NAMALWA (cell line): ENCODE measurements around the gene APOL2.
"Not testable (repeated sequence)": the region's sequence is repeated elsewhere in the genome, so short reads cannot be mapped to it uniquely, and the experiment has no call there.

ENCODE experiments used
- DNase-seq: peaks from one replicate; pipeline ENCODE4 v3.0.0-alpha.2; 2015; ENCODE audit warnings: low spot score

The APOL2 gene, protein sequence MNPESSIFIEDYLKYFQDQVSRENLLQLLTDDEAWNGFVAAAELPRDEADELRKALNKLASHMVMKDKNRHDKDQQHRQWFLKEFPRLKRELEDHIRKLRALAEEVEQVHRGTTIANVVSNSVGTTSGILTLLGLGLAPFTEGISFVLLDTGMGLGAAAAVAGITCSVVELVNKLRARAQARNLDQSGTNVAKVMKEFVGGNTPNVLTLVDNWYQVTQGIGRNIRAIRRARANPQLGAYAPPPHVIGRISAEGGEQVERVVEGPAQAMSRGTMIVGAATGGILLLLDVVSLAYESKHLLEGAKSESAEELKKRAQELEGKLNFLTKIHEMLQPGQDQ

DNA sequence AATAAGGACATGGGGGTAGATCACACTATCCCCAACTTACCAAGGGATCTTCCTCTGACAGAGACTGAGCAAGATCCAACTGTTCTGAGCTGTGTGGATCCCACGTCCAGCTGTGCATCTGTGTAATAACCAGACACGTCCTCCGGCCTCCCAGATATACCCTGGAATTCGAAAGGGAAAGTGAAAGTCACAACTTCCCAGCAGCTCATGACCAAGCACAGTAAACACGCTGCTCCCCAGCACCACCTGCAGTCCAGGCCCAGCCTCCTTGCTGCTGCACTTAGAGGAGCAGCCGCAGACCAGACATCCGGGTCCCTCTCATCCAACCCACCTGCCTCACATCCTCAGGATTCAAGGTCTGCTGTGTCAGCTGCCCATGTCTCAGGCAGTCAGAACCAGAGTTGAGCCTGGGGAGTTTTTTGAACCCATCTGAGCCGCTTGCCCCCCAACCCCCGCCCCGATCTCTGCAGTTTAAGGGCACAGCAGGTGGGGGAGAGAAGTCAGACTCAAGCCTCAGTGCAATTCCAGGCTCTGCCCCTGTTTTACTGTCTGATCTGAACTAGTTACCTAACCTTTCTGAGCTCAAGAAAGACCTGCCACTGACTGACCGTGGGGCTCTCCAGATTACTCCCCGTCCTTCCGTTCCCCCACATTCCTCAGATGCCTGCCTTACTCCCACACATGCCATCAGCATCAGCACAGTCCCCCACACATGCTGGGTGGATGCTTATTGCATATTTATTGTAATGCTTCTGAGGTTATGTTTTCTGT is at the start of gene APOL2:
Gene APOL2, minus strand, starts transcription at position 127 of the 771 bp plus-strand sequence. CDS start 6,365 bp downstream, outside the sequence.
- peak; percentile 94 for DNase-seq

DNA sequence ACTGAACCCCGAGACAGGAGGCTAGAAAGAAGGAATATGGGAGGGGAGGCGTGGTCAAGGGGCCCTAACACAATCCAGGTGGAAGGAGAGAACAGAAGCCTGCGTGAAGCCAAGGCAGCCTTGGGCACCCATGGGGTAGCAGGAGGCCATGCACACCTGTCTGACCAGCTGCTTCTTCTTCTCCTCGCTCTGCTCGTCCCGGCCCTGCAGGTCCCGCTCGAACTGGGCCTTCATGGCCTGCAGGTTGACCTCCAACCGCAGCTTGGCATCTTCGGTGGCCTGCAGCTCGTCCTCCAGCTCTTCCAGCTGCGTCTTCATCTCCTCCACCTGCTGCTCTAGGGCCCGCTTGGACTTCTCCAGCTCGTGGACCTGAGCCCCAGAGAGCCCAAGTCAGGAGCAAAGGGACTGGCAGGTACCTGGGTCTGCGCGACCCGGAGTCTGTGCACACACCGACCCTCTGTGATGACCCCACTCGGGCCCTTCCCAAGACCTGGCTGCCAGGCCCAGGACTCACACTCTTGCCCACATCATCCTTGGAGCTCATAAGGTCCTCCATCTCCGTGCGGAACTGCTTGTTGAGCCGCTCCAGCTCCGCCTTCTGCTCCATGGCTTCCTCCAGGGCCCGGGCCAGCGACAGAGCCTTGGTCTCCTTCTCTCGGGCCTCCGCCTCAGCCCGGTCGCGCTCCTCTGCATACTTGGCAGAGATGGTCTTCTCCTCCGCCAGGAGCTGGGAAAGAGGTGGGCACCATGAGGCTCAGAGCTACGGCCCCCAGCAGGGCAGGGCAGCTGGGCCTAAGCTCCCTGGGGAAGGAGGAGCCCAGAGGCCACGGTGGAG is 49.5 kb upstream of the APOL2 start:
- DNase-seq, result no peak

DNA sequence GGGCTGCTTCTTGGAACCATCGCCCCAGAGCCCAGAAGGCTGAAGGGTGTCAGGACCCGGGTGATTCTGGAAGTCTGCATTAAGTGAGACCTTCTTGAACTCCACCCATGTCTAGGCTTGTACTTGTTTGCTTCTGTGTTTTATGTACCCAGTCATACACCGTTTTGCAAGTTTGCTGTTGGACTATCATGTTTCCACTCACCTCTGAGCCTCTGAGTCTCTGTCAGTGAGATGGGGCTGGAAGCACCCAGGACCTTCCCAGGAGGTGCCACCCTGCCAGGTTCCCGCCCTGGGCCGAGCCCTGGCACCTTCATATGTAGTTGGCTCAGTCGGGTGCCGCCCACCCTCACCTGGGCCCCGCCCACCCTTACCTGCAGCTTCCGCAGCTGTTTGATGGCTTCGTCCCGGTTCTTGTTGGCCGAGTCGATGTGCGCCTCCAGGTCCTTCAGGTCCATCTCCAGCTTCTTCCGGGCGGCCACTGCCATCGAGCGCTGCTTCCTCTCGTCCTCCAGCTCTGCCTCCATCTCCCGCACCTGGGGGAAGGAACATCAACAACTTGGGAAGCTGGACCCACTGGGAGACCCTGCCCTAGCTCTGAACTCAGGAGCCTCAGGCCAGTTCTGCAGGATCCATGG is 48.7 kb upstream of the APOL2 start:
- DNase-seq, result no peak

DNA sequence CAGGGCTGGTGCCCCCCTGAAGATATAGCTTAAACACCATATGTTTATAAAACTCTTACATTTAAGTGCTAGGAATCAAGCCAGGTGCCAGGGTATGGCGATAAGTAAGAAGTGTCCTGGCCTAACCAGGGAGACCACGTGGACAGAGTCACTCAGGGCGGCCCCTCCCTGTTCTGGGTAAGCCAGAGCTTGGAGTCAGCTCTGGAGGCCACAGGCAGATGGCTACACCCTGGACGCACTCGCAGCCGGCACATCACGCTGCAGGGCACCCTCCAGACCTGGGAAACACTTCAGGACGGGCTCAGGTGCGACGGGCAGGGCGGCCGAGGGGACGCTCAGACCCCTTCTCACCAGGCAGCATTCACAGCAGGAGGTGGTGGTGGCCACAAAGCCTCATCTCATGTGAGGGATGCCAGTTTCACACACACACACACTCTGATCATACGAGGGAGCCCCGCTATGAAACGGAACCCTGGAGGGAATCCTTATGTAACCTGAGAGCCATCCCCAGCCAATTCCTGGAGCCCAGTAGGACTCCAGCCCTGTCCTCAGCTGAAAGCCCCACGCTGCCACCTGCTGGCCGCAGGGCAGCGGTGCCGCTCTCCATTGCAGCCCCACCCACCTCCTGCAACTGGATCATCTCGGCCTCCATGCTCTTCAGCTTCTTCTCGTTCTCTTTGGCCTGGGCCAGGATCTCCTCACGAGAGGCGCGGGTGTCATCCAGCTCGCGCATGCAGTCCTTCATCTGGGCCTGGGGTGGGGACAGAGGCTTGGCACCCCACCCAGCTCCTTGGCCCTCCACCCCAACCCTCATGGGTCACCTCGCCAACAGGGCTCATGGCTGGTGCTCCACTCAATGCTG is 47.0 kb upstream of the APOL2 start:
- DNase-seq, result peak; percentile 76

DNA sequence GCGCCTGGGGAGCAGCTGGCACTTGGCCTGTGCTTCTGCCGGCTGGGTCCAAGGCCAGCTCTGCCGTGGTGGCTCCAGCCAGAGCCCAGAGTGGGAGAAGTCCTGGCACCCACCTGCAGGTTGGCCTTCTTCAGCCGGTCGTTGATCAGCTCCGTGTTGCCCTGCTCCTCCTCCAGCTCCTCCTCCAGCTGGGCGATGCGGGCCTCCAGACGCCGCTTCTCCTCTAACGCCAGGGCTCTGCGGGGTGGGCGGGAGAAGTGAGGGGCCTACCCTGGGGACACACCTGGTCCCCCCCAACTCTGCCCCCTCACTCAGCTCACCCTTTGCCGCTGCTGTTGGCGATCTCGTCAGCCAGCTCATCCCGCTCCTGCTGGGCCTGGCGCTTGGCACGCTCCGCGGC is 46.2 kb upstream of the APOL2 start:
- DNase-seq, result no peak

DNA sequence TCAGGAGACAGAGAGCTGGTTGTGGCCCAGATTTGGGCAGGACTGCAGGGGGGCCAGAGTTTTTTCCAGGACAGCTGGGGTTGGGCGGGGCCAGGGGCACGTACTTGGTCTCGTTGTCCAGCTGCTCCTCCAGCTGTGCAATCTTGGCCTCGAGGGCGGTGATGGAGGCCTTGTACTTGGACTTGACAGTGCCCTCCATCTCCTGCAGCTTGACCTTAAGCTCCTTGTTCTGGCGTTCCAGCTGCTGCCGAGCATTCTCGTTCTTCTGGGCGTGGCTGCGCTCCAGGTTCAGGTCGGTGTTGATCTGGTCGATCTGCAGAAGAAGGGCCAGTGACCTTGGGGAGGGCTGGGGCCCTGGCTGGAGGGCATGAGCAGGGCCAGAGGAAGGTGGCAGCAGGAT is 45.7 kb upstream of the APOL2 start:
- DNase-seq, result no peak

DNA sequence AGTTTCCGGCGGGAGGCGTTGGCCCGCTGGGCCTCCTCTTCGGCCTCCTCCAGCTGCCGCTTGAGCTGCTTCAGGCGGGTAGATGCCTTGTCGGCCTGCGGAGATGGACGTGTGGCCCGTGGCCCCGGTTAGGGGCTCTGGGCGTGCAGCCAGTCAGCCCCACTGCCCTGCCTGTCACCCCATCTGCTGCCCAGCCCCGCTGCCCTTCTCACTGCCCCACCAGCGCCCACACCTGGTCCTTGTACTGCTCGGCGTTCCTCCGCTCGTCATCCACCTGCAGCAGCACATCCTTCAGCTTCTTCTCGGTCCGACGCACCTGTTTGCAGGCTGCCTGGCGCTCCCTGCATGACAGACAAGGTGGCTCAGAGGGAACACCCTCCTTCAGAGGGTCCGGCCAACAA is 44.8 kb upstream of the APOL2 start:
- DNase-seq, result no peak

DNA sequence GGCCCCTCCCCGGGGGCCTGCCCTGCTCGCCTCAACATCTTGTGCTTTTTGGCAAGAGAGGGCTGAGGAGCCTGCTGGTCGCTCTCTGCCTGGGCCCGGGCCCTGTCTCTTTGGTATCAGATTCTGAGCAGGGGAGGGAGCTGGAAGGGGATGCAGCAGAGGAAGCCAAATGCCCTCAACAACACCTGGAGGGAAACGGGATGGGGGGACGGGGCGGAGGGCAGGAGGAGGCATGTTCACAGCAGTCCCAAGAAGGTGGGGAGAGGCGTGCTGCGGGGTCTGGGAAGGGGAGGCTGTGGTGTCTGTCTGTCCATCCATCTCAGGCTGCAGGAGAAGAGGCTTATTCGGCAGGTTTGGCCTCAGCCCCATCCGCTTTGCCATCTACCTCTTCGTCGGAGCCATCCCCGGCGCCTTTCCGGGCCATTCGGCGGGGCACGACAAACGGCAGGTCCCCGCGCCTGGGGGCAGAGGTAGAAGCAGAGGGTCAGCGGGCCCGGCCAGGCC is 43.1 kb upstream of the APOL2 start:
- no peak for DNase-seq

DNA sequence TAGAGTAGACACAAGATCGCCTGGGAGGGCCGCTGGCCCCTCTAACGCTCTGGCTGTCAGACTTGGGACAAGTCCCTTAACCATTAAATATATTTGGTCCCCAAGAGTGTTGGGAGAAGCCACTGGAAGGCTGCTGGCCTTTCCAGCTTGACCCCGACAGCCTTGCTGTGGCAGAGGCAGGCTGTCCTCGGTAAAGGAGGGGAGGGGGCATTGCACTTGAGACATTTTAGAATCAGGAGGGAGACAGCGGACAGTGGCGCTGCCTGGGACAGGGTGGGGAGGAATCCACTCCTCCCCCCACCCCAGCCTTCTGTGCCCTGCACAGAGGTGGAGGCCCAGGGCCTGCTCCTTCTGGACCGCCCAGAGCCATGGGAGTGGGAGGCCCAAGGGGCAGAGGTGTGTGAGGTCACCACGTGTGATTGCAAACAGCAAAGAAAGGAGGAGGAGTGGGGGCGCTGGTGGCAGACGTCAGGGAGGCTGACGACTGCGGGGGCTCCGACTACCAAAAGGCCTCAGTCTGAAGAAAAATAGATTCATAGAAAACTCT is 42.5 kb upstream of the APOL2 start:
- DNase-seq, result no peak

DNA sequence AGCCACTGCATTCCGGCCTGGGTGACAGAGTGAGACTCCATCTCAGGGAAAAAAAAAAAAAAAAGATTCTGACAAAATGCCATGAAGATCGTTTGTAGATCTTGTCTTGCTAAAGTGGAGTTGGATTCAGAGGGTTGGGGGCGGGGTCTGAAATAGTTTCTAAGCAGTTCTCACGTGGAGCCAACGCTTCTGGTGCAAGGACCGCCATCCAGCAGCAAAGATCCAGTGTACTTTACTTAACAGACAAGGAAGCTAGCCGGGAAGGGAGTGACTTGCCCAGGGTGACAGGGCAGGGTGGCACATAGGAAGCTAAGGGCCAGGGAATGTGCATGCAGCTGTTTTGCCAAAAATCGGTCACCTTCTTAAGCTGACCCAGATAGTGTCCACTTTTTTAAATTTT is 41.1 kb upstream of the APOL2 start:
- DNase-seq, result no peak

DNA sequence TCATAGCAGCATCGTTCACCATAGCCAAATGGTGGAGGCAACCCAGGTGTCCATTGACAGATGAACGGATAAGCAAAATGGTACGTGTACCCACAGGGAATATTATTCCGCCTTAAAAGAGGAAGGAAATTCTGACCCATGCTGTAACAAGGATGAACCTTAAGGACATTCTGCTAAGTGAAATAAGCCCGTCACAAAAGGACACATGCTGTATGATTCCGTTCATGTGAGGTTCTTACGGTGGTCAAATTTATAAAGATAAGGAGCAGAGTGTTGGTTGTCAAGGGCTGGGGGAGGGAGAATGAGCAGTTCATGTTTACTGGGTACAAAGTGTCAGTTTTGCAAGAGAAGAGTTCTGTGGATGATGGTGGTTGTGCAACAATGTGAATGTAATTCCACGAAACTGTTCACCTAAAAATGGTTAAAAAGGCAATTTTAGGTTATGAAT is 39.9 kb upstream of the APOL2 start:
- DNase-seq, result no peak

DNA sequence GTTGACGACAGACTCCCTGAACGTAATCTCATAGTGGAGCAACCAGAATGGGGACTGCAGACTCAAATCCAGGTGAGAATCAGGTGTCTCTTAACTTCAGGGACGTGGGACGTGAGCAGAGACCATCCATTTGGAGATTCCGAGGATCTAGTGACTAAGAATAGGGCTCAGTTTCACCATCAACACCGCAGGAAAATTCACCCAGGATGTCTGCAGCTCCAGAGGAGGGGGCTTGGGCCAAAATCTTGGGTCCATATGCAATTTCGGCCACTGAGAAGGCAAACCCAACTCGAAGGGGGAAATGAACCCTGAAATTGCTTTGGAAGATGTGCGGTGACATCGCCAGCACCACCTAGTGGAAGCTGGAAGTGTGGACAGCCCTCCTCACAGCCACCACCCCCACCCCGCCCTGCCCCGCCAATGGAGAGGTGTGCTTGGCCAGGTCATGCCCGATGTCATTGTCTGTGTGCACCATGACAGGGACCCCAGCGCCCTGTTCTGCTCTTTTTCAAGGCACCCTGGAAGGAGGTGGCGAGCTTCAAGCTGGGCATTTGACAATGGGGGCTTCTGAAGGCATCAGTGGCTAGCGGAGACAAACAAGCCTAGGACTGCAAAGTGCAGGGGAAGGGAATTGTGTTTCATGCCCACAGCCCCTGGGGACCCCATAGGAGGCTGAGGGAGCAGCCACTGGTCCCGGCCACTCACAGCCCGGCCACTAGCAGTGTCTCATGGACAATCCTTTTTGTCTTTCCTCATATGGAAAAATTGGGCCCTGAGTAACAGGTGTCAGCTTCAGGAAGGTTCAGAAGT is 38.4 kb upstream of the APOL2 start:
- DNase-seq, result peak; percentile 82

DNA sequence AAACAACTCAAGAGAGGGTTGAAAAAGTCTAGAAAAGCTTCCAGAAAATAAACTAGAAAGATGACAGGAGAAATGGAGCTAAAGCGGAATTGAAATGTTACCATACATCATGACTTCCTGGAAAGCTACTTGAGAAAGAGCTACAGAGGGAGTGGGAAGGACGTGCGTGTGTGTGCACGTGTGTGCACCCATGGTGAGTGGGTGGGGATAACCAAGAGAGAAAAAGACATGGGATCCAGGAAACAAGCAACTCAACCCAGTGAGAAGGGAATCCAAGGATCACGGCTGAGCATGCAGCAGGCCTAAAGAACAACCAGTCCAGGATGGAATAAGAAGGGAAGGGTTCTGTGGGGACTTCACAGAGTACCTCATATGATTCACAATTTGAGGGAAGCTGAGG is 35.2 kb upstream of the APOL2 start:
- no peak for DNase-seq

DNA sequence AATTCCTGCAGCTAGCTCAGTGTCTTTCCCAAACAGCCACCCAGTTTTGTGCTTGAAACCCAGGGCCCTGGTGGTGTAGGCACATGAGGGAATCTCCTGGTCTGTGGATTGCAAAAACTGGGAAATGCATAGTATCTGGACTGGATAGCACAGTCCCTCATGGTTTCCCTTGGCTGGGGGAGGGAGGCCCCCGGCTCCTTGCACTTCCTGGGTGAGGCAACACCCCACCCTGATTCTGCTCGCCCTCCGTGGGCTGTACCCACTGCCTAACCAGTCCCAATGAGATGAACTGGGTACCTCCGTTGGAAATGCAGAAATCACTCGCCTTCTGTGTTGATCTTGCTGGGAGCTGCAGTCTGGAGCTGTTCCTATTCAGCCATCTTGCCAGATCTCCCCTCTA is 32.6 kb upstream of the APOL2 start:
- not testable (repeated sequence) for DNase-seq

DNA sequence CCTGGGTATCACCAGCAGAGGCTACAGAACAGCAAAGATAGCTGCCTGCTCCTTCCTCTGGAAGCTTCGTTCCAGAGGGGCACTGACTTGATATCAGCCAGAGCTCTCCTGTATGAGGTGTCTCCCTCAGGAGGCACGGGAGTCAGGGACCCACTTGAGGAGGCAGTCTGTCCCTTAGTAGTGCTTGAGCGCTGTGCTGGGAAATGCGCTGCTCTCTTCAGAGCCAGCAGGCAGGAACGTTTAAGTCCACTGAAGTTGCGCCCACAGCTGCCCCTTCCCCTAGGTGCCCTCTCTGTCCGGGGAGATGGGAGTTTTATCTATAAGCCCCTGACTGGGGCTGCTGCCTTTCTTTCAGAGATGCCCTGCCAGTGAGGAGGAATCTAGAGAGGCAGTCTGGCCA is 31.9 kb upstream of the APOL2 start:
- DNase-seq, result not testable (repeated sequence)

DNA sequence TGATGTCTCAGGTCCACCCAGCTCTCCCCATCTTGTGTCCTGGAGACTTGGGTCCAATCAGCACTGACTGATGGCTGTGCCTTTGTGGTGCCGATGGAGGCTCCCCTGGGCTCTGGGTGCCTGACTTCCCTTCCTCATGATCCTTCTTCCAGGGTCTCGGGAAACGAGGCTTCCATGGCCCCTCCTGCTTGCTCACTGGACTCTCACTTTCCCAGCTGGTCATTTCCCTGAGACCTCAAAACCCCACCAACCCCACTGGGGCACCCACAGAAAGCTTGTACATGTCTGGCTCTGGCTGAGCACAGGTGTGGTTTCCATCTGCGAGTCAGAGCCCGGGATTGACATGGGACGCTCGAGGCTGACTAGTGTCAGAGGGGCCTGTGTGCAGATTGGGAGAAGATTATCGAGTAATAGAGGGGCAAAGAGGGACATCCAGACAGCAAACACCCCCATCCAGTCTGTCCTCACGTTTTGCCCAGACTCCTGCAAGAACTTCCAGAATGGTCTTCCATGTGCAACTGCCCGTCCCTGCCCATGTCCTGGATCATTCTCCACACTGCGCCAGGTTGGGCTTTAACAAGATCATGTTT is 28.7 kb upstream of the APOL2 start:
- no peak for DNase-seq

DNA sequence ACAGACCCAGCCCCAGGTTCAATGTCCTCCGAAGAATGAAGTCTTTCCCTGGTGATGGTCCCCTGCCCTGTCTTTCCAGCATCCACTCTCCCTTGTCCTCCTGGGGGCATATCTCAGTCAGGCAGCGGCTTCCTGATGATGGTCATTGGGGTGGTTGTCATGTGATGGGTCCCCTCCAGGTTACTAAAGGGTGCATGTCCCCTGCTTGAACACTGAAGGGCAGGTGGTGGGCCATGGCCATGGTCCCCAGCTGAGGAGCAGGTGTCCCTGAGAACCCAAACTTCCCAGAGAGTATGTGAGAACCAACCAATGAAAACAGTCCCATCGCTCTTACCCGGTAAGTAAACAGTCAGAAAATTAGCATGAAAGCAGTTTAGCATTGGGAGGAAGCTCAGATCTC is 27.7 kb upstream of the APOL2 start:
- no peak for DNase-seq

DNA sequence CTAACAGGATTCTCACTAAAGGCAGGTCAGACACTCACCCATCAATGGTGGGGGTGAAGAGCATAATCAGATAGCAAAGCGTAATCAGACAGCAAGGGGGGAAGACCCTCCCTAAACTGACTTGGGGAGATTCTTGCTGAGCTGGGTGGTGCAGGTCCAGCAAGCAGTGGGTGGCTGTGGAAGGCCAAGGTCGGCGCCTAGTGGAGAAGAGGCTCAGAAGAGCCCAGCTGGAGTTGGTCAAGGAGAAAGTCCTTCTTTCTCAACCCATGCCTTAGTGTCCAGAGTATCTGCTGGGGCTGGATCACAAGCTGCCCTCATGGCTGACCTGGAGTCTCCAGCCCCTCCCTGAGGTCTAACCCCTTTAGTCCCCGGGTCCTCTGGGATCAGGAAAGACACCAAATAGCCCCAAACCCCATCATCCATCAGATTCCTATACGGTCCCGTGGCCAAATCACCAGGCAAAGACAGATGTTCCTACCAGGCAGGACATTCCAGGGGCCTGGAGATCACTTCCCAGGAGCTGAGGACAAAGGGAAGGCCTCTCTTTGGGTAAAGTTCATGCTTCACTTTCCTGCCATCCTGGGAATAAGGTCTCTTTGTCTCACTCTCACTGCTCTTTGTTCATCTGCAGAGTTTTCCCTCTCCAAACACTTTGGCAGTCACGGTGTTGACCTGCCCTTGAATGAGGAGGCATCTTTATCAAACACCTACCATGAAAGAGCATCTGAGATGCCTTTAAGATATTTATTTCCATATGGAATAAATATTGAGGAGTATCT is 24.7 kb upstream of the APOL2 start:
- DNase-seq, result not testable (repeated sequence)
